Mesendoderm (in vitro differentiated cells): ENCODE results near the gene THAP8.

ENCODE experiments used
- DNase-seq: peaks from one replicate; pipeline ENCODE4 v3.0.0; 2013
- H2AK5ac ChIP-seq: 2 replicates; pipeline ENCODE4 v1.6.1; 2013; ENCODE audit warnings: low read length, inconsistent platforms
- H2BK120ac ChIP-seq: 2 replicates; pipeline ENCODE4 v1.6.1; 2013; ENCODE audit warnings: low read depth, mild to moderate bottlenecking, low read length, moderate library complexity, mixed read lengths
- H2BK15ac ChIP-seq: replicated peaks from 2 replicates; pipeline ENCODE4 v1.6.1; 2013; ENCODE audit warnings: low read depth, mild to moderate bottlenecking, moderate library complexity
- H2BK5ac ChIP-seq: 2 replicates; pipeline ENCODE4 v1.6.1; 2013; ENCODE audit warnings: low read length, inconsistent platforms
- H3K18ac ChIP-seq: 2 replicates; pipeline ENCODE4 v1.6.1; 2013; ENCODE audit warnings: mild to moderate bottlenecking, low read length, mixed read lengths
- H3K23ac ChIP-seq: one replicate; pipeline ENCODE4 v1.6.1; 2013; ENCODE audit warnings: low read length
- H3K27ac ChIP-seq: 2 replicates; pipeline ENCODE4 v1.5.1; 2013; ENCODE audit warnings: low read depth, mild to moderate bottlenecking, inconsistent platforms, low read length, moderate library complexity
- H3K27me3 ChIP-seq: 2 replicates; pipeline ENCODE4 v1.6.1; 2013; ENCODE audit warnings: low read length, control low read depth, mild to moderate bottlenecking, inconsistent platforms; ENCODE audit not compliant: insufficient read depth, poor library complexity
- H3K36me3 ChIP-seq: 2 replicates; pipeline ENCODE4 v1.6.1; 2013; ENCODE audit warnings: low read length, inconsistent platforms; ENCODE audit not compliant: control insufficient read depth, insufficient read depth
- H3K4ac ChIP-seq: one replicate; pipeline ENCODE4 v1.6.1; 2013; ENCODE audit warnings: low read depth, mild to moderate bottlenecking, low read length, moderate library complexity
- H3K4me1 ChIP-seq: 2 replicates; pipeline ENCODE4 v1.6.1; 2013; ENCODE audit warnings: low read depth, low read length, inconsistent platforms; ENCODE audit not compliant: control insufficient read depth
- H3K4me2 ChIP-seq: 2 replicates; pipeline ENCODE4 v1.6.1; 2013; ENCODE audit warnings: low read length
- H3K4me3 ChIP-seq: 2 replicates; pipeline ENCODE4 v1.5.1; 2013; ENCODE audit warnings: mild to moderate bottlenecking, low read length
- H3K56ac ChIP-seq: one replicate; pipeline ENCODE4 v1.6.1; 2013; ENCODE audit warnings: low read length
- H3K79me1 ChIP-seq: 2 replicates; pipeline ENCODE4 v1.6.1; 2013; ENCODE audit warnings: low read length, inconsistent platforms
- H3K79me2 ChIP-seq: 2 replicates; pipeline ENCODE4 v1.6.1; 2013; ENCODE audit warnings: mild to moderate bottlenecking, low read length; ENCODE audit not compliant: control insufficient read depth, insufficient read depth
- H3K9ac ChIP-seq: 2 replicates; pipeline ENCODE4 v1.6.1; 2013; ENCODE audit warnings: low read length, inconsistent platforms
- H4K5ac ChIP-seq: one replicate; pipeline ENCODE4 v1.6.1; 2013; ENCODE audit warnings: low read length
- H4K8ac ChIP-seq: one replicate; pipeline ENCODE4 v1.6.1; 2013; ENCODE audit warnings: low read depth, mild to moderate bottlenecking, control low read depth, low read length, moderate library complexity
- WGBS: extraction: QIAGEN DNeasy Blood & Tissue Kit; methylation state at CpG from one replicate; pipeline ENCODE4 v1.1.7; 2013; ENCODE audit warnings: low lambda C conversion rate, missing lambda C conversion rate; ENCODE audit not compliant: insufficient coverage; ENCODE audit errors: extremely low coverage; 5-methylcytosine and 5-hydroxymethylcytosine counted together

Gene THAP8

DNA sequence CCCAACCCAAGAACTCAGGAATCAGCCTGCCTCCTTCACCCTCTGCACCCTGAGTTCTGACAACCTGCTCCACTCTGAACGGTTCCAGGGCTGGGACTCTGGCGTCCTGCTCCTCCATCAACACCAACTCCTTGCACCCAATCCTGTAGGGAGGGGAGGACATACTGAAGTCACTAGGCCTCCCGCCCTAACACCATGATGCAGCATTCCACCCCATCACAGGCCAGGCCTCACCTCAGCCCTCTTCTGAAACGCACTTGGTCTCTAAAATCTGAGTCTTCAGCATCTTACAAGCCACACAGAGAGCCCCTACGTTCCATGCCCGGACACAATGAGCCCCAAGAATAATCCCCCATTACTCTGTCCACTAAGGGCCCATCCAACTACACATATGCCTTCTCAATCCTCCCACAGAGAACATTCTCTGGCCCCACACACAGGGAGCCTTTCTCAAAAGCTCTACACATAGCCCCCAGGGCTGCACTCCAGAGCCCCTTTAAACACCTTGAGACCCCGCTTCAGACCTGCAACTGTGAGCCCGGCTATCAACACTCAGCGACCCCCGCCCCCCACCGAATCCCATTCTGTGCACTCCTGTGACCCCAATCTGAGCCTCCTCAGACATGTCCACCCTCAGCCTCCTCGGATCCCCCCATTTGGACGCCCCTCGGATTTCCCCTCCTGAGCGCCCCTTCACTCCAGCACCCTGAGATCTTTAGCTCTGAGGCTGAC is 40.6 kb downstream of the THAP8 start:
- H2BK120ac ChIP-seq = no peak overlapping the region
- no peak overlapping the region for H3K27ac ChIP-seq
- H3K23ac ChIP-seq = no peak overlapping the region
- H2AK5ac ChIP-seq = peak overlapping the region; percentile 56
- H3K79me2 ChIP-seq = peaks cover 2% of the 10 kb centered on the region
- peak overlapping the region; percentile 41 for H3K18ac ChIP-seq
- no CpG with 5 or more reads among the region's 15 CpGs for WGBS
- no peak for DNase-seq
- H4K8ac ChIP-seq = no peak overlapping the region
- peak overlapping the region; percentile 93 for H3K9ac ChIP-seq
- H3K36me3 ChIP-seq = no peaks in the 10 kb centered on the region
- H2BK15ac ChIP-seq = no peak overlapping the region
- peak overlapping the region; percentile 91 for H3K4me3 ChIP-seq
- peak overlapping the region; percentile 90 for H3K56ac ChIP-seq
- H3K4me1 ChIP-seq = peaks cover 3% of the 10 kb centered on the region
- no peaks in the 10 kb centered on the region for H3K27me3 ChIP-seq
- no peak overlapping the region for H4K5ac ChIP-seq
- H2BK5ac ChIP-seq = no peak overlapping the region
- H3K79me1 ChIP-seq = peaks cover 11% of the 10 kb centered on the region
- H3K4me2 ChIP-seq = peak overlapping the region; percentile 44
- peak overlapping the region; percentile 66 for H3K4ac ChIP-seq

- Histone ChIP-seq H3K36me3 (no peaks in the 10 kb centered on the region), H3K18ac (no peak overlapping the region), H4K8ac (no peak overlapping the region), H2AK5ac (no peak overlapping the region), H3K4me3 (no peak overlapping the region), H3K4me1 (peaks cover 3% of the 10 kb centered on the region), H3K79me2 (peaks cover 5% of the 10 kb centered on the region), H3K27ac (no peak overlapping the region), H3K56ac (no peak overlapping the region), H4K5ac (no peak overlapping the region), H3K4ac (no peak overlapping the region), H2BK5ac (no peak overlapping the region), H3K27me3 (no peaks in the 10 kb centered on the region), H3K9ac (no peak overlapping the region), H2BK120ac (no peak overlapping the region), H3K79me1 (peaks cover 14% of the 10 kb centered on the region), H2BK15ac (no peak overlapping the region), H3K23ac (no peak overlapping the region), H3K4me2 (no peak overlapping the region)
- WGBS = no CpG with 5 or more reads among the region's 11 CpGs
- no peak for DNase-seq
Observed at GRCh38 chr19:36010402-36010801, 43.7 kb downstream of the THAP8 start.

DNA sequence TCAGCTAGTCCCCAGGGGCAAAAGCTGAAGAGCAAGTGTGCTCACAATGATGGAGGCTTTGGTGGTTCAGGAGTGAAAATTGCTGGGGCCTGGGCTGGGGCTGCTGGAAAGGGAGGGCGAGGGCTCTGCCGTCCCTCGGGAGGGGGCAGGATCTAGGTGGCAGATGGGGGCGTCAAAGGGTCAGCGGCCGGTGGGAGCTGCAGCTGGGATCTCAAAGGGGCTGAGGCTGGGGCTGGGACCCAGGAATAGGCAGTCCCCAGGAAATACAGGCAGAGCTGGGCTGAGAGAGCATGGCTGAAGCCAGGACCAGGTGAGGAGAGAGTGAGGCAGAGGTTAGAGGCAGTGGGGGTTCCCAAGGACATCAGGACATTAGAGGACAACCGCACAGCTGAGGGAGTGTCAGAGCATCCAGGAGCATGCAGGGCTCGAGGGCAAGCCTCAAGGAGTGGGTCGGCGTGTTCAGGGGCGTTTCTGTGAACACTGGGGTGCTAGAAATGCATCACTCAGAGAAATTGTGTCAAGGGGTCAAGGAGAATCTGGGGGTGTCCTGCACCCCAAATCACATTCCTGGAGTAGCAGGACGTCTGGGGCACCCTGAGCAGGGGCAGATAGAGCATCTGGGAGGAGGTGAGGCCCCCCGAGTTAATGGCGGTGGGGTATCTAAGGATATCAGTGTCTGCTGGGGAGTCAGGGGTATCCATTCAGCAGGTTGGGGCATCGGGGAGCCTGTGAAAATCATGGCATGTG is 44.3 kb downstream of the THAP8 start:
- H3K23ac ChIP-seq = no peak overlapping the region
- no peak overlapping the region for H3K4ac ChIP-seq
- no peak for DNase-seq
- no peak overlapping the region for H3K18ac ChIP-seq
- no peak overlapping the region for H3K4me3 ChIP-seq
- H3K4me2 ChIP-seq = peak overlapping the region; percentile 58
- peaks cover 3% of the 10 kb centered on the region for H3K4me1 ChIP-seq
- H2BK5ac ChIP-seq = no peak overlapping the region
- H3K27me3 ChIP-seq = no peaks in the 10 kb centered on the region
- no peak overlapping the region for H2BK15ac ChIP-seq
- H3K56ac ChIP-seq = peak overlapping the region; percentile 89
- H2BK120ac ChIP-seq = no peak overlapping the region
- WGBS = no CpG with 5 or more reads among the region's 15 CpGs
- no peak overlapping the region for H4K8ac ChIP-seq
- peak overlapping the region; percentile 72 for H3K9ac ChIP-seq
- H3K36me3 ChIP-seq = no peaks in the 10 kb centered on the region
- H3K79me2 ChIP-seq = peaks cover 5% of the 10 kb centered on the region
- H3K27ac ChIP-seq = no peak overlapping the region
- H3K79me1 ChIP-seq = peaks cover 12% of the 10 kb centered on the region
- peak overlapping the region; percentile 3 for H2AK5ac ChIP-seq
- no peak overlapping the region for H4K5ac ChIP-seq

- Histone ChIP-seq H3K4me3 (peak overlapping the region; percentile 29), H3K27ac (no peak overlapping the region), H3K4me2 (peak overlapping the region; percentile 58), H3K79me1 (peaks cover 12% of the 10 kb centered on the region), H3K36me3 (no peaks in the 10 kb centered on the region), H4K8ac (no peak overlapping the region), H2AK5ac (no peak overlapping the region), H3K27me3 (no peaks in the 10 kb centered on the region), H3K9ac (peak overlapping the region; percentile 72), H3K79me2 (peaks cover 5% of the 10 kb centered on the region), H3K4ac (peak overlapping the region; percentile 41), H2BK120ac (no peak overlapping the region), H3K56ac (peak overlapping the region; percentile 89), H3K18ac (peak overlapping the region; percentile 35), H3K4me1 (peaks cover 3% of the 10 kb centered on the region), H3K23ac (peak overlapping the region; percentile 35), H2BK15ac (no peak overlapping the region), H2BK5ac (no peak overlapping the region), H4K5ac (no peak overlapping the region)
- WGBS = no CpG with 5 or more reads among the region's 50 CpGs
- DNase-seq = peak; percentile 58
Observed at GRCh38 chr19:36009220-36009619, 44.9 kb downstream of the THAP8 start.

- no CpG with 5 or more reads among the region's 19 CpGs for WGBS
- H3K4me1 ChIP-seq = peaks cover 3% of the 10 kb centered on the region
Observed at GRCh38 chr19:36008336-36008978, 45.6 kb downstream of the THAP8 start, which contains the start of gene SYNE4. Gene SYNE4 (minus strand): TSS chr19:36008813. CDS start chr19:36008681, 132 bp downstream.

More at GRCh38 chr19:36008336-36008978, 45.6 kb downstream of the THAP8 start, which contains the start of gene SYNE4:
- Histone ChIP-seq H2BK5ac (peak within 1 kb of the TSS; percentile 77), H3K18ac (peak within 1 kb of the TSS; percentile 89), H2AK5ac (peak within 1 kb of the TSS; percentile 97), H3K27ac (no peak within 1 kb of the TSS), H3K79me2 (peaks cover 5% of the 10 kb centered on the region), H3K23ac (peak within 1 kb of the TSS; percentile 92), H3K27me3 (no peaks in the 10 kb centered on the region), H2BK120ac (no peak within 1 kb of the TSS), H3K9ac (peak within 1 kb of the TSS; percentile 91), H3K4ac (peak within 1 kb of the TSS; percentile 71), H2BK15ac (no peak within 1 kb of the TSS), H3K4me2 (peak within 1 kb of the TSS; percentile 58), H4K5ac (no peak within 1 kb of the TSS), H3K36me3 (no peaks in the 10 kb centered on the region), H4K8ac (no peak within 1 kb of the TSS), H3K56ac (peak within 1 kb of the TSS; percentile 96), H3K79me1 (peaks cover 10% of the 10 kb centered on the region), H3K4me3 (peak within 1 kb of the TSS; percentile 29)
- DNase-seq = peak; percentile 93
